H1 (cell line): ENCODE results near the gene ZNF423. TPM values are rescaled to one million over a fixed set of nuclear protein-coding genes. Genes with fewer than 3 reads are reported as not detected.

Experiments
- CTCF ChIA-PET: fragments of 300-600 bp; sonication (Branson Sonifier 250); formaldehyde crosslinking; loops from one replicate; lab custom pipeline; 2021; ENCODE audit not compliant: partially characterized antibody; lab: Charles Lee
- POLR2A ChIA-PET: fragments of 300-600 bp; sonication (Branson Sonifier 250); formaldehyde crosslinking; loops from one replicate; lab custom pipeline; 2021; ENCODE audit warnings: inconsistent platforms; ENCODE audit not compliant: partially characterized antibody; lab: Charles Lee
- DNase-seq, 2 experiments: peaks; one replicate each; pipeline versions ENCODE4 v3.0.0 to v3.0.0-alpha.2; 2010 to 2022; ENCODE audit warnings: low spot score in 2 of 2, low read depth in 1 of 2, mixed read lengths in 1 of 2
- FAIRE-seq: peaks from 2 replicates; lab custom pipeline; 2011; peaks lifted over from hg19 to GRCh38; lab: Jason Lieb, UNC
- H2AFZ ChIP-seq: 2 replicates; pipeline ENCODE4 v1.8.1; 2012; ENCODE audit warnings: low read length, inconsistent platforms
- H2AK5ac ChIP-seq: 2 replicates; pipeline ENCODE4 v1.6.1; 2013; ENCODE audit warnings: low read depth, low read length
- H2BK120ac ChIP-seq: replicated peaks from 2 replicates; pipeline ENCODE3; 2013; ENCODE audit warnings: low read depth, low read length, inconsistent platforms
- H2BK12ac ChIP-seq: 2 replicates; pipeline ENCODE4 v1.6.1; 2013; ENCODE audit warnings: low read depth, low read length
- H2BK15ac ChIP-seq: 2 replicates; pipeline ENCODE4 v1.6.1; 2013; ENCODE audit warnings: low read length
- H2BK20ac ChIP-seq: 2 replicates; pipeline ENCODE4 v1.6.1; 2013; ENCODE audit warnings: low read length
- H2BK5ac ChIP-seq: 2 replicates; pipeline ENCODE4 v1.6.1; 2013; ENCODE audit warnings: low read depth, low read length
- H3K14ac ChIP-seq: 2 replicates; pipeline ENCODE4 v1.6.1; 2013; ENCODE audit warnings: inconsistent platforms; ENCODE audit not compliant: insufficient read length
- H3K18ac ChIP-seq: 2 replicates; pipeline ENCODE4 v1.6.1; 2013; ENCODE audit warnings: low read length; ENCODE audit errors: extremely low read depth
- H3K23ac ChIP-seq: 2 replicates; pipeline ENCODE4 v1.6.1; 2013; ENCODE audit warnings: inconsistent platforms; ENCODE audit not compliant: insufficient read length
- H3K23me2 ChIP-seq: 2 replicates; pipeline ENCODE4 v1.6.1; 2013; ENCODE audit warnings: low read depth, low read length
- H3K27ac ChIP-seq: 2 replicates; pipeline ENCODE4 v1.6.1; 2011; ENCODE audit warnings: low read depth, low read length, inconsistent platforms
- H3K27me3 ChIP-seq, 4 experiments: replicated peaks in 1 of 4; 1 replicate in 1 of 4; 2 replicates in 3 of 4; pipeline versions ENCODE4 v1.6.1 to v1.8.1; 2011 to 2013; ENCODE audit warnings: low read length in 3 of 4, mild to moderate bottlenecking in 3 of 4, inconsistent platforms in 2 of 4, mixed read lengths in 2 of 4, moderate library complexity in 1 of 4; ENCODE audit not compliant: control insufficient read depth in 3 of 4, insufficient read depth in 3 of 4; ENCODE audit errors: extremely low read depth in 1 of 4
- H3K36me3 ChIP-seq, 4 experiments: 2 replicates each; pipeline versions ENCODE4 v1.6.1 to v1.8.1; 2011 to 2013; ENCODE audit warnings: mild to moderate bottlenecking in 4 of 4, low read length in 3 of 4, moderate library complexity in 2 of 4, control low read depth in 1 of 4, inconsistent platforms in 1 of 4; ENCODE audit not compliant: insufficient read depth in 4 of 4, control insufficient read depth in 2 of 4
- H3K4ac ChIP-seq: replicated peaks from 2 replicates; pipeline ENCODE3; 2013; ENCODE audit warnings: low read length, low read depth, mixed read lengths, inconsistent platforms; ENCODE audit not compliant: insufficient read length
- H3K4me1 ChIP-seq, 4 experiments: replicated peaks in 1 of 4; 1 replicate in 1 of 4; 2 replicates in 3 of 4; pipeline versions ENCODE4 v1.6.1 to v1.8.1; 2011 to 2013; ENCODE audit warnings: low read length in 3 of 4, inconsistent platforms in 2 of 4, mixed read lengths in 1 of 4; ENCODE audit not compliant: insufficient read depth in 4 of 4, control insufficient read depth in 3 of 4
- H3K4me2 ChIP-seq, 2 experiments: 2 replicates each; pipeline versions ENCODE4 v1.6.1 to v1.8.1; 2011 to 2013; ENCODE audit warnings: low read depth in 2 of 2, low read length in 2 of 2, control low read depth in 1 of 2, inconsistent platforms in 1 of 2, mild to moderate bottlenecking in 1 of 2; ENCODE audit not compliant: insufficient read depth in 1 of 2
- H3K4me3 ChIP-seq, 4 experiments: fragments of 200-600, 300-600 bp in 1 of 4; sonication (generic), shearing (Covaris generic), sonication (Bioruptor Twin) in 1 of 4; 2 replicates each; pipeline versions ENCODE4 v1.5.1 to v1.8.1; 2011 to 2016; ENCODE audit warnings: low read length in 4 of 4, low read depth in 3 of 4, control low read depth in 2 of 4, inconsistent platforms in 2 of 4, mild to moderate bottlenecking in 2 of 4, mixed read lengths in 1 of 4, moderate library complexity in 1 of 4; ENCODE audit not compliant: insufficient read depth in 2 of 4; ENCODE audit errors: extremely low read depth in 1 of 4
- H3K56ac ChIP-seq: replicated peaks from 2 replicates; pipeline ENCODE3; 2013; ENCODE audit warnings: low read depth, mild to moderate bottlenecking, mixed read lengths, low read length, inconsistent platforms; ENCODE audit not compliant: insufficient read length
- H3K79me1 ChIP-seq: 2 replicates; pipeline ENCODE4 v1.6.1; 2013; ENCODE audit warnings: low read depth, low read length, control low read depth
- H3K79me2 ChIP-seq, 2 experiments: 2 replicates each; pipeline versions ENCODE4 v1.6.1 to v1.8.1; 2012 to 2013; ENCODE audit warnings: low read length in 2 of 2, mild to moderate bottlenecking in 2 of 2, inconsistent platforms in 1 of 2; ENCODE audit not compliant: insufficient read depth in 2 of 2, control insufficient read depth in 1 of 2
- H3K9ac ChIP-seq, 4 experiments: replicated peaks in 1 of 4; 1 replicate in 1 of 4; 2 replicates in 3 of 4; pipeline versions ENCODE4 v1.6.1 to v1.8.1; 2011 to 2013; ENCODE audit warnings: low read depth in 3 of 4, low read length in 3 of 4, control low read depth in 2 of 4, mild to moderate bottlenecking in 2 of 4, moderate library complexity in 2 of 4, inconsistent platforms in 1 of 4; ENCODE audit errors: extremely low read depth in 1 of 4
- H3K9me3 ChIP-seq, 2 experiments: 2 replicates each; pipeline versions ENCODE4 v1.6.1 to v1.8.1; 2012 to 2013; ENCODE audit warnings: mild to moderate bottlenecking in 2 of 2, moderate library complexity in 2 of 2, control low read depth in 1 of 2, inconsistent platforms in 1 of 2, low read depth in 1 of 2, low read length in 1 of 2, mixed read lengths in 1 of 2; ENCODE audit not compliant: insufficient read depth in 2 of 2
- H4K20me1 ChIP-seq, 2 experiments: replicated peaks in 1 of 2; 2 replicates each; pipeline versions ENCODE3 to v1.8.1; 2011 to 2013; ENCODE audit warnings: inconsistent platforms in 2 of 2, low read length in 2 of 2, mild to moderate bottlenecking in 1 of 2; ENCODE audit not compliant: insufficient read depth in 2 of 2, control insufficient read depth in 1 of 2
- H4K5ac ChIP-seq: 2 replicates; pipeline ENCODE4 v1.6.1; 2013; ENCODE audit warnings: low read length, low read depth, mixed read lengths, inconsistent platforms; ENCODE audit not compliant: insufficient read length
- H4K8ac ChIP-seq: 2 replicates; pipeline ENCODE4 v1.8.0; 2013; ENCODE audit warnings: mild to moderate bottlenecking, moderate library complexity, low read length, inconsistent platforms; ENCODE audit not compliant: insufficient read depth; ENCODE audit errors: extremely low read depth
- H4K91ac ChIP-seq: replicated peaks from 2 replicates; pipeline ENCODE3; 2013; ENCODE audit warnings: low read length, mixed read lengths, inconsistent platforms; ENCODE audit not compliant: insufficient read length
- JUN ChIP-seq: IDR thresholded peaks from 2 replicates; pipeline ENCODE4 v1.6.1; 2011; ENCODE audit warnings: low read depth, mild to moderate bottlenecking, improper control_type of control experiment, low read length
- SIRT6 ChIP-seq: IDR thresholded peaks from one replicate; pipeline ENCODE4 v1.7.1; 2012; ENCODE audit warnings: low read length, inconsistent platforms
- WGBS, 2 experiments: shearing (Covaris generic) in 1 of 2; methylation state at CpG; one replicate each; pipeline versions ENCODE4 v1.1.6 to v1.1.7; 2013 to 2015; ENCODE audit warnings: low lambda C conversion rate in 2 of 2, mixed read lengths in 2 of 2, inconsistent platforms in 1 of 2, low coverage in 1 of 2, missing lambda C conversion rate in 1 of 2; ENCODE audit not compliant: insufficient replicate concordance in 2 of 2, insufficient coverage in 1 of 2, insufficient read length in 1 of 2; ENCODE audit errors: extremely low coverage in 1 of 2, missing lambda C conversion rate in 1 of 2; 5-methylcytosine and 5-hydroxymethylcytosine counted together
- polyA plus RNA-seq, 7 experiments: library from polyadenylated mRNA; depleted of rRNA in 3 of 7; stranded (reverse) in 5 of 7; unstranded in 2 of 7; fragments of >200 nt in 5 of 7; fragments of 200-250 nt in 2 of 7; gene quantifications; 1 replicate in 5 of 7; 2 replicates in 1 of 7; 4 replicates in 1 of 7; pipeline versions ENCODE4 v1.2.1 to v1.2.3, GENCODE V29; 2011 to 2013; ENCODE audit warnings: missing spikeins in 2 of 7, mixed read lengths in 2 of 7
- total RNA-seq: library from RNA; stranded (reverse); fragmentation: NEBNext Ultra II Directional; extraction: Animal tissue kit (Norgen Biotek cat#: 25700); gene quantifications from 2 replicates; pipeline ENCODE4 v1.2.1, GENCODE V29; 2021

The ZNF423 gene
- total and polyA plus RNA-seq, 2 of the 8 experiments (the other 6 are each of a cell fraction or from before 2014, with no cell fraction given) = 38.2 to 52.3 TPM

DNA sequence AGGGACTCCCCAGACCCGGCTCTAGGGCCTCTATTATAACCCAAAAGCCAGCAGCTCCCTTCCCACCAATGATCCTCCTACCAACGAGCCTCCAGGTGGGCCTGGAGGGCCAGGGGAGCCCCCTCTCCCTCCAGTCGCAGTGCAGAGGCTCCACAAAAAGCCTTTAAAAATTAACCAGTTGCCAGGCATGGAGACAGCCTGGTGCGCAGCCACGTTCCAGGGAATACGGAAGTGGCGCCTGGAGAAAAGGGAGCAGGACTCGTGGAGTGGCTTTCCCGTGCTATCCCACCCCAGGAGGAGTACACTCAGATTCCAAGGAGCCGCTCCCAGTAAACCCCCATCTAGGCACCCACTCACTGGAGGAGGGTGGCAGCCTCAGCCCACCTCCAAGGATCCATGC, 112.3 kb downstream of the ZNF423 start:
- Histone ChIP-seq H3K56ac (no peak overlapping the region), H3K4me3 (no peak overlapping the region), H4K20me1 (peaks cover 0 to 6% of the 10 kb centered on the region in 2 experiments), H2BK120ac (no peak overlapping the region), H3K23ac (no peak overlapping the region), H3K36me3 (no peaks in the 10 kb centered on the region), H3K9ac (no peak overlapping the region), H2BK15ac (no peak overlapping the region), H3K18ac (no peak overlapping the region), H3K4me1 (peaks cover 0 to 8% (median 3%) of the 10 kb centered on the region in 4 experiments; a peak in 5 of 7 replicates), H2AFZ (no peak overlapping the region), H3K23me2 (no peaks in the 10 kb centered on the region)
- 94% methylated on average over 10 of the region's 10 CpGs; no CpG with 5 or more reads in 1 of the 2 experiments for WGBS, 2 experiments
- FAIRE-seq (no peak), DNase-seq (no peak)
- CTCF ChIA-PET = interaction anchor here (0.6 to 2.1 kb wide), 5 partner anchors 9 to 134 kb away, joined by 3 to 6 read pairs (median 3); no protein-coding TSS in a partner anchor
- TF ChIP-seq JUN = no peak
- TF ChIP-seq SIRT6 = no peak
- TF ChIP-seq, all 59 proteins: peak for 0
- H3K79me1 ChIP-seq = peaks cover 19% of the 10 kb centered on the region
- H3K14ac ChIP-seq = no peak overlapping the region
- no peak overlapping the region for H2BK12ac ChIP-seq
- H2BK5ac ChIP-seq = peak overlapping the region; percentile 83; the same call in 1 of the 2 replicates
- H3K27ac ChIP-seq = no peak overlapping the region
- no peak overlapping the region for H2BK20ac ChIP-seq
- H3K27me3 ChIP-seq = no peaks in the 10 kb centered on the region
- POLR2A ChIA-PET = interaction anchor here (4.4 kb wide), 1 partner anchor 11 kb away, joined by 16 read pairs; no protein-coding TSS in a partner anchor
- H4K8ac ChIP-seq = no peak overlapping the region
- no peak overlapping the region for H2AK5ac ChIP-seq
- no peaks in the 10 kb centered on the region for H3K9me3 ChIP-seq
- no peak overlapping the region for H4K91ac ChIP-seq
- H3K4ac ChIP-seq = no peak overlapping the region
- no peak overlapping the region for H3K4me2 ChIP-seq
- H3K79me2 ChIP-seq = peaks cover 0 to 33% of the 10 kb centered on the region in 2 experiments; a peak in 2 of 4 replicates
- no peak overlapping the region for H4K5ac ChIP-seq
